ENCODE data around the gene LGALS7B. TPM values are rescaled to one million over a fixed set of nuclear protein-coding genes. Genes with fewer than 3 reads are reported as not detected.
"Not testable (repeated sequence)": the region's sequence is repeated elsewhere in the genome, so short reads cannot be mapped to it uniquely, and the experiment has no call there.

Gene LGALS7B
- polyA plus RNA-seq, 3 donors, result 1.4 TPM; not detected in 1

- DNase-seq (ENCODE audit: low read depth in 3 of 3, low spot score in 2 of 3), result no peak
Observed at GRCh38 chr19:38816131-38816750, 27.2 kb downstream of the LGALS7B start.

GRCh38 chr19:38817081-38817480, 28.1 kb downstream of the LGALS7B start:
- no peak for DNase-seq (ENCODE audit: low read depth in 3 of 3, low spot score in 2 of 3)

GRCh38 chr19:38819231-38819920, 30.4 kb downstream of the LGALS7B start:
- DNase-seq (ENCODE audit: low read depth in 3 of 3, low spot score in 2 of 3), result no peak

GRCh38 chr19:38821230-38821825, 32.3 kb downstream of the LGALS7B start:
- not testable (repeated sequence) for DNase-seq (ENCODE audit: low read depth in 3 of 3, low spot score in 2 of 3)

GRCh38 chr19:38825936-38826335, 36.9 kb downstream of the LGALS7B start:
- DNase-seq (ENCODE audit: low read depth in 3 of 3, low spot score in 2 of 3), result not testable (repeated sequence)

- no peak for DNase-seq (ENCODE audit: low read depth in 3 of 3, low spot score in 2 of 3)
Observed at GRCh38 chr19:38826856-38827551, 38.0 kb downstream of the LGALS7B start.

GRCh38 chr19:38829203-38829602, 40.2 kb downstream of the LGALS7B start:
- DNase-seq (ENCODE audit: low read depth in 3 of 3, low spot score in 2 of 3), result not testable (repeated sequence)

- DNase-seq (ENCODE audit: low read depth in 3 of 3, low spot score in 2 of 3), result no peak
Observed at GRCh38 chr19:38830039-38830733, 41.2 kb downstream of the LGALS7B start.

- peak in 1 of 3 donors; percentile 52 for DNase-seq (ENCODE audit: low read depth in 3 of 3, low spot score in 2 of 3)
Observed at GRCh38 chr19:38831142-38831605, 42.2 kb downstream of the LGALS7B start.

- DNase-seq (ENCODE audit: low read depth in 3 of 3, low spot score in 2 of 3), result no peak
Observed at GRCh38 chr19:38833092-38833425, 44.1 kb downstream of the LGALS7B start.

GRCh38 chr19:38834104-38834490, 45.1 kb downstream of the LGALS7B start:
- DNase-seq (ENCODE audit: low read depth in 3 of 3, low spot score in 2 of 3), result no peak

GRCh38 chr19:38834590-38834989, 45.6 kb downstream of the LGALS7B start:
- no peak for DNase-seq (ENCODE audit: low read depth in 3 of 3, low spot score in 2 of 3)

GRCh38 chr19:38836159-38836982, 47.4 kb downstream of the LGALS7B start:
- no peak for DNase-seq (ENCODE audit: low read depth in 3 of 3, low spot score in 2 of 3)

- DNase-seq (ENCODE audit: low read depth in 3 of 3, low spot score in 2 of 3), result no peak
Observed at GRCh38 chr19:38836983-38837626, 48.1 kb downstream of the LGALS7B start.

GRCh38 chr19:38837656-38838121, 48.7 kb downstream of the LGALS7B start:
- DNase-seq (ENCODE audit: low read depth in 3 of 3, low spot score in 2 of 3), result no peak

GRCh38 chr19:38838208-38838985, 49.4 kb downstream of the LGALS7B start:
- no peak for DNase-seq (ENCODE audit: low read depth in 3 of 3, low spot score in 2 of 3)

- no peak for DNase-seq (ENCODE audit: low read depth in 3 of 3, low spot score in 2 of 3)
Observed at GRCh38 chr19:38838986-38839761, 50.2 kb downstream of the LGALS7B start.
